Lung (tissue), 12 donors: ENCODE measurements around the gene INO80E. TPM values are rescaled to one million over a fixed set of nuclear protein-coding genes. Genes with fewer than 3 reads are reported as not detected.
A peak's percentile ranks its signal among the peaks of the same experiment; 100 is the strongest.

Experiments used
- ATAC-seq: fragments of 200-7000 bp; cut with Tn5 transposase; one replicate; pipeline ENCODE4 v1.9.1; 2020; ENCODE audit warnings: moderate number of reproducible peaks; ENCODE audit not compliant: insufficient read depth, low FRiP score
- DNase-seq, 3 donors: peaks; one replicate each; pipeline ENCODE4 v3.0.0-alpha.2; 2013 to 2017
- H3K27ac ChIP-seq, 2 donors: one replicate each; pipeline ENCODE4 v1.5.1; 2013; ENCODE audit warnings: mild to moderate bottlenecking in 2 of 2, moderate library complexity in 2 of 2, control low read depth in 1 of 2, inconsistent platforms in 1 of 2, low read depth in 1 of 2, low read length in 1 of 2
- H3K27me3 ChIP-seq, 3 donors: one replicate each; pipeline ENCODE4 v1.5.1; 2013; ENCODE audit warnings: low read length in 2 of 3; ENCODE audit not compliant: control insufficient read depth in 3 of 3, insufficient read depth in 3 of 3
- H3K36me3 ChIP-seq, 4 donors: one replicate each; pipeline ENCODE4 v1.5.1; 2013; ENCODE audit warnings: low read length in 4 of 4, mild to moderate bottlenecking in 1 of 4, moderate library complexity in 1 of 4; ENCODE audit not compliant: control insufficient read depth in 4 of 4, insufficient read depth in 4 of 4
- H3K4me1 ChIP-seq, 5 donors: one replicate each; pipeline ENCODE4 v1.5.1; 2013; ENCODE audit warnings: low read length in 5 of 5, mild to moderate bottlenecking in 2 of 5, moderate library complexity in 1 of 5; ENCODE audit not compliant: control insufficient read depth in 5 of 5, insufficient read depth in 5 of 5
- H3K4me3 ChIP-seq: one replicate; pipeline ENCODE4 v1.5.1; 2013; ENCODE audit warnings: mild to moderate bottlenecking, control low read depth, moderate library complexity
- H3K9ac ChIP-seq, 2 donors: one replicate each; pipeline ENCODE4 v1.5.1; 2013; ENCODE audit warnings: low read length in 2 of 2, control low read depth in 1 of 2; ENCODE audit not compliant: insufficient read depth in 1 of 2
- H3K9me3 ChIP-seq, 4 donors: one replicate each; pipeline ENCODE4 v1.5.1; 2013; ENCODE audit warnings: low read length in 3 of 4, mild to moderate bottlenecking in 1 of 4, moderate library complexity in 1 of 4; ENCODE audit not compliant: control insufficient read depth in 4 of 4, insufficient read depth in 3 of 4
- CTCF ChIP-seq: IDR thresholded peaks from 2 replicates; pipeline ENCODE4 v1.5.1; 2012; ENCODE audit warnings: mild to moderate bottlenecking; ENCODE audit errors: control extremely low read depth, extremely low read depth
- WGBS, 2 donors: extraction: QIAGEN DNeasy Blood & Tissue Kit; methylation state at CpG; one replicate each; pipeline ENCODE4 v1.1.7; 2013; 5-methylcytosine and 5-hydroxymethylcytosine counted together
- polyA plus RNA-seq, 2 donors: library from polyadenylated mRNA; stranded (reverse); fragments of 200-250 nt; gene quantifications; one replicate each; pipeline ENCODE4 v1.2.1, GENCODE V29; 2013
- total RNA-seq, 2 donors: library from RNA; depleted of rRNA in 1 of 2; stranded (reverse); fragments of >200 nt in 1 of 2; gene quantifications; one replicate each; pipeline ENCODE4 v1.2.1, GENCODE V29; 2014 to 2021
- donor health status: control.
- donor health status: control.
- donor health status: Bipolar disorder and iron deficiency.
- donor health status: healthy.
- donor health status: DM: yes; HTN: yes; CAD: no.

INO80E gene
- total and polyA plus RNA-seq, 4 donors, result 37.5 to 105 (median 60.2) TPM

- Histone ChIP-seq H3K4me1 (no peaks in the 10 kb centered on the region), H3K27ac (peak overlapping the region in 1 of 2 donors; percentile 26), H3K9ac (no peak overlapping the region), H3K4me3 (no peak overlapping the region), H3K9me3 (peaks cover 0 to 3% (median 0%) of the 10 kb centered on the region in 4 donors), H3K27me3 (peaks cover 0 to 7% (median 4%) of the 10 kb centered on the region in 3 donors), H3K36me3 (peaks cover 0 to 26% (median 1%) of the 10 kb centered on the region in 4 donors)
- TF ChIP-seq CTCF, result no peak
- ATAC-seq (no peak), DNase-seq (no peak)
- 42% methylated on average over 8 to 11 of the region's 11 CpGs for WGBS, 2 donors
Observed at GRCh38 chr16:30004811-30005242, 8.8 kb downstream of the INO80E start.

GRCh38 chr16:30005341-30006094 lies 9.5 kb downstream of the INO80E start:
- Histone ChIP-seq H3K4me1 (peaks cover 0 to 3% (median 0%) of the 10 kb centered on the region in 5 donors), H3K9ac (no peak overlapping the region), H3K4me3 (no peak overlapping the region), H3K27me3 (peaks cover 3 to 14% (median 4%) of the 10 kb centered on the region in 3 donors), H3K36me3 (peaks cover 0 to 23% (median 1%) of the 10 kb centered on the region in 4 donors), H3K9me3 (peaks cover 0 to 3% (median 0%) of the 10 kb centered on the region in 4 donors), H3K27ac (no peak overlapping the region)
- WGBS, 2 donors, result 56 to 65% methylated on average over 35 of the region's 35 CpGs
- DNase-seq, result peak in 2 of 3 donors; percentile 24 to 39
- TF ChIP-seq CTCF, result peak; percentile 35
- peak; percentile 58 for ATAC-seq

- no peak for ATAC-seq
- TF ChIP-seq CTCF, result no peak
- no peak overlapping the region for H3K27ac ChIP-seq
- no peak overlapping the region for H3K9ac ChIP-seq
- H3K27me3 ChIP-seq, result peaks cover 3 to 17% (median 4%) of the 10 kb centered on the region in 3 donors
- H3K4me3 ChIP-seq, result no peak overlapping the region
- no peak for DNase-seq
- H3K36me3 ChIP-seq, result peaks cover 0 to 18% (median 1%) of the 10 kb centered on the region in 4 donors
- H3K4me1 ChIP-seq, result peaks cover 0 to 5% (median 0%) of the 10 kb centered on the region in 5 donors
- WGBS, 2 donors, result 86 to 91% methylated on average over 18 of the region's 18 CpGs
- H3K9me3 ChIP-seq, result peaks cover 0 to 3% (median 0%) of the 10 kb centered on the region in 4 donors
Observed at GRCh38 chr16:30006095-30006473, 10.0 kb downstream of the INO80E start.
